ENCODE results near the gene SPEF1. TPM values are rescaled to one million over a fixed set of nuclear protein-coding genes. Genes with fewer than 3 reads are reported as not detected.
"Not testable (repeated sequence)": the region's sequence is repeated elsewhere in the genome, so short reads cannot be mapped to it uniquely, and the experiment has no call there.

Gene SPEF1
- total RNA-seq, 1 donor from 2014 or later: not detected

- peak; percentile 99 for DNase-seq (ENCODE audit: low spot score)
Observed at GRCh38 chr20:3811467-3812258, 30.4 kb upstream of the SPEF1 start.

- no peak for DNase-seq (ENCODE audit: low spot score)
Observed at GRCh38 chr20:3808544-3808943, 27.3 kb upstream of the SPEF1 start.

GRCh38 chr20:3804781-3805180 lies 23.5 kb upstream of the SPEF1 start:
- DNase-seq (ENCODE audit: low spot score): no peak

GRCh38 chr20:3804254-3804751 lies 23.1 kb upstream of the SPEF1 start:
- no peak for DNase-seq (ENCODE audit: low spot score)

GRCh38 chr20:3803854-3804253 lies 22.6 kb upstream of the SPEF1 start:
- no peak for DNase-seq (ENCODE audit: low spot score)

- DNase-seq (ENCODE audit: low spot score): no peak
Observed at GRCh38 chr20:3803289-3803688, 22.0 kb upstream of the SPEF1 start.

- no peak for DNase-seq (ENCODE audit: low spot score)
Observed at GRCh38 chr20:3802524-3803239, 21.4 kb upstream of the SPEF1 start.

GRCh38 chr20:3801846-3802245 lies 20.6 kb upstream of the SPEF1 start:
- DNase-seq (ENCODE audit: low spot score): no peak

- no peak for DNase-seq (ENCODE audit: low spot score)
Observed at GRCh38 chr20:3801299-3801698, 20.1 kb upstream of the SPEF1 start.

- DNase-seq (ENCODE audit: low spot score): no peak
Observed at GRCh38 chr20:3800878-3801260, 19.6 kb upstream of the SPEF1 start.

- DNase-seq (ENCODE audit: low spot score): no peak
Observed at GRCh38 chr20:3800256-3800877, 19.1 kb upstream of the SPEF1 start.

GRCh38 chr20:3798908-3799248 lies 17.6 kb upstream of the SPEF1 start:
- DNase-seq (ENCODE audit: low spot score): no peak

GRCh38 chr20:3798373-3798768 lies 17.1 kb upstream of the SPEF1 start:
- no peak for DNase-seq (ENCODE audit: low spot score)

- no peak for DNase-seq (ENCODE audit: low spot score)
Observed at GRCh38 chr20:3797592-3798372, 16.5 kb upstream of the SPEF1 start.

GRCh38 chr20:3797226-3797545 lies 15.9 kb upstream of the SPEF1 start:
- DNase-seq (ENCODE audit: low spot score): no peak

GRCh38 chr20:3796477-3797225 lies 15.4 kb upstream of the SPEF1 start:
- DNase-seq (ENCODE audit: low spot score): no peak

- peak; percentile 97 for DNase-seq (ENCODE audit: low spot score)
Observed at GRCh38 chr20:3795511-3796468, 14.5 kb upstream of the SPEF1 start, which contains the start of gene CDC25B. TSS of gene CDC25B (plus strand) at chr20:3796310. CDS start at chr20:3796532, 222 bp downstream.

- no peak for DNase-seq (ENCODE audit: low spot score)
Observed at GRCh38 chr20:3794701-3795420, 13.6 kb upstream of the SPEF1 start.

GRCh38 chr20:3794168-3794567 lies 12.9 kb upstream of the SPEF1 start:
- not testable (repeated sequence) for DNase-seq (ENCODE audit: low spot score)
